Bronchial epithelial cell (primary cell): ENCODE data around the gene CFAP46. TPM values are rescaled to one million over a fixed set of nuclear protein-coding genes. Genes with fewer than 3 reads are reported as not detected.

Source experiments
- DNase-seq: peaks from one replicate; pipeline ENCODE4 v3.0.0-alpha.2; 2010; ENCODE audit warnings: low read depth
- FAIRE-seq: peaks from 2 replicates; lab custom pipeline; 2011; peaks lifted over from hg19 to GRCh38; lab: Jason Lieb, UNC
- H3K27me3 ChIP-seq: 2 replicates; pipeline ENCODE4 v1.5.1; 2011; ENCODE audit warnings: low read length; ENCODE audit not compliant: control insufficient read depth, insufficient read depth
- H3K36me3 ChIP-seq: 2 replicates; pipeline ENCODE4 v1.5.1; 2011; ENCODE audit warnings: low read length; ENCODE audit not compliant: control insufficient read depth, insufficient read depth
- H3K4me3 ChIP-seq: 2 replicates; pipeline ENCODE4 v1.5.1; 2011; ENCODE audit warnings: mild to moderate bottlenecking, low read depth, low read length, control low read depth
- total RNA-seq: library from RNA; depleted of rRNA; stranded (reverse); fragments of >200 nt; gene quantifications from 2 replicates; pipeline ENCODE4 v1.2.1, GENCODE V29; 2014
- TF ChIP-seq, protein P1 (sequence below): IDR thresholded peaks from 2 replicates; pipeline ENCODE4 v1.5.1; 2011; ENCODE audit warnings: mild to moderate bottlenecking, moderate library complexity, low read length, control low read depth, inconsistent platforms; ENCODE audit not compliant: insufficient read depth, severe bottlenecking

CFAP46 gene
- total RNA-seq, 1 donor from 2014 or later: 0.26 TPM

DNA sequence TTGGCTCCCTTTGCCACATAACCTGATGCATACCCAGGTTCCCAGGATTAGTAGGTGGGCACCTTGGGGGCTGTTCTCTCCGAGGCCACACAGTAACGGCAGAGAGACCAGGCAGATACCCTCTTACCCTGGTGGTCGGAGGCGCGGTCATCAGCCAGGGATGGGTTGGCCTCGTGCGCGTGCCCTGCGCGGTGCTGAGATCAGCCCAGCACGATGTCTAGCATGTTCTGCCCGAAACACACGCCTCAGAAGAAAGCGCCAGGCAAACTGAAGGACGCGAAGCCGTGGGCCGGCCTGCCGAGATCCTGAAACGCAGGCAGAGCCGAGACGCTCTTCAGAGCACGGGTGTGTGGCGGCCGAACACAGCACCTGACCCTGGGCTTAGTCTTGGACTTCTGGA, 34.7 kb upstream of the CFAP46 start:
- TF ChIP-seq, protein P1, sequence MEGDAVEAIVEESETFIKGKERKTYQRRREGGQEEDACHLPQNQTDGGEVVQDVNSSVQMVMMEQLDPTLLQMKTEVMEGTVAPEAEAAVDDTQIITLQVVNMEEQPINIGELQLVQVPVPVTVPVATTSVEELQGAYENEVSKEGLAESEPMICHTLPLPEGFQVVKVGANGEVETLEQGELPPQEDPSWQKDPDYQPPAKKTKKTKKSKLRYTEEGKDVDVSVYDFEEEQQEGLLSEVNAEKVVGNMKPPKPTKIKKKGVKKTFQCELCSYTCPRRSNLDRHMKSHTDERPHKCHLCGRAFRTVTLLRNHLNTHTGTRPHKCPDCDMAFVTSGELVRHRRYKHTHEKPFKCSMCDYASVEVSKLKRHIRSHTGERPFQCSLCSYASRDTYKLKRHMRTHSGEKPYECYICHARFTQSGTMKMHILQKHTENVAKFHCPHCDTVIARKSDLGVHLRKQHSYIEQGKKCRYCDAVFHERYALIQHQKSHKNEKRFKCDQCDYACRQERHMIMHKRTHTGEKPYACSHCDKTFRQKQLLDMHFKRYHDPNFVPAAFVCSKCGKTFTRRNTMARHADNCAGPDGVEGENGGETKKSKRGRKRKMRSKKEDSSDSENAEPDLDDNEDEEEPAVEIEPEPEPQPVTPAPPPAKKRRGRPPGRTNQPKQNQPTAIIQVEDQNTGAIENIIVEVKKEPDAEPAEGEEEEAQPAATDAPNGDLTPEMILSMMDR: no peak
- Histone ChIP-seq H3K36me3 (no peaks in the 10 kb centered on the region), H3K4me3 (no peak overlapping the region), H3K27me3 (no peaks in the 10 kb centered on the region)
- DNase-seq (no peak), FAIRE-seq (no peak)

DNA sequence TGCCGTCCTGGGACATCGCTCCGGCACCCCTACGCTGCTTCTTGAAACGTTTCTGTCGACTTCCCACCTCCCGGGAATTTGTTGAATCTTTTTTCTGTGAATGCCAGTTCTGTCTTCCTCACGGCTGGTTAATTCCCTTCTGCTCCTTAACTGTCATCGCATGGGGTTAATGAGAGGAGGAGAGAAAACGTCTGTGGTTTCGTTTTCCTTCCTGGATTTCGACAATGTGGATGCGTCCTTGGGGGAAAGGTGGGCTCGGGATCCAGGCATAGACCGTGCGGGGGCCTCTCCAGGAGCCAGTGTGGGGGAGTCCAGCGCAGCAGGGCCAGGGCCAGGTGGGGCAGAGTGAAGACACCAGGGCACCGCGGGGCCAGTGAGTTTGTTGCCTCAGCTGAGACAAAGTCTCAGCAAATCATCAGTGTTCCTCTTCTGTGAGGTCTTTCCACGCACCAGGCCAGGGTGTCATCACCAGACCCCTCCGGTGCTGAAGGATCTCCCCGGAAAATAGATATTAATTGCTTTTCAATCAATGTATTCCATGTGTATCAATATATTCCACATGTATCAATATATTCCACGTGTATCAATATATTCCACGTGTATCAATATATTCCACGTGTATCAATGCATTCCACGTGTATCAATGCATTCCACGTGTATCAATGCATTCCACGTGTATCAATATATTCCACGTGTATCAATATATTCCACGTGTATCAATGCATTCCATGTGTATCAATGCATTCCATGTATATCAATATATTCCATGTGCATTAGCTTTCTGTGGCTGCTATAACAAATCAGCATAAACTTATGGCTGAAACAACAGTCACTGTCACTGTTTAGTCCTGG, 33.7 kb upstream of the CFAP46 start:
- Histone ChIP-seq H3K4me3 (no peak overlapping the region), H3K27me3 (no peaks in the 10 kb centered on the region), H3K36me3 (no peaks in the 10 kb centered on the region)
- TF ChIP-seq, protein P1: no peak
- DNase-seq (no peak), FAIRE-seq (no peak)

DNA sequence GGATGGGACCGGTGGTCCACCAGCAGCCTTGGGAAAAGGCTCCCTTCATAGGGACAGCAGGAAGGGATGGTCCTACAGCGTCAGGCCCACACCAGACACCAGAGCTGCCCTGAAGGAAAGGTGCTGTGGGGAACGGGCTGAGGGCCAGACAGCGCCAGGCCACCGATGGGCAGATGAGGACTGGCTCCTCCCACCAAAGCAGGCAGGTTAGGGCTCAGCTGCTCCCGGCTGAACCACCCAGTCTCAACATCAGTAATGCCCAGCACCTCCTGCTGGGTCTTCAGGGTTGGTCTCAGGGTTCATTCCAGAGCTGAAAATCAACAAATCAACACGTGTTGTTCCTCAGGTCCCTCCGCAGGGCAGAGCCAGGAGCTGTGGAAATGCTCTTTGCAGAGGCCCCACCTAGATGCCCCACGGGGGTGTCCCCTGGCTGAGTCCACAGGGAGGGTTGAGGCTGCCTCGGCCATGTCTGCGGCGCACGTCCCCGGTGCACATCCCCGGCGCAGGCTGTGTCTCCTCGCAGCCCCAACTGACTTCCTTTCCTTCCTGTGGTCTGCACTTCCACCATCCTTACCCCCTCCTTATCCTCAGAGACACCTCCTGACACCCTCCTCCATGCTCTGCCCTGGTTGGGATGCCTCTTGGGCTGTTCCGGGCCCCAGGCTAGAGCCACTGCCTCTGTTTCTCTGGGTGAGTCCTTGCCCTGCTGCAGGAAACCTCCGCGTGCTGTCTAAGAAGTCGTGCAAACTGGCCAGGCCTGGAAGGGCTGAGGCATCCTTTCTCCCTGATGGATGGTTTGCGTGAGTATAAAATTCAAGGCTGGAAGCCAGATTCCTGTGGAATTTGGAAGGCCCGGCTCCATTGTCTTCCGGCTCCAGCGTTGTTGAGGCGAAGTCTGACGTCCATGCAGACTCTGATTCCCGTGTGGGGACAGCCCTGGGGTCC, 32.8 kb upstream of the CFAP46 start:
- Histone ChIP-seq H3K36me3 (no peaks in the 10 kb centered on the region), H3K4me3 (no peak overlapping the region)
- no peak for FAIRE-seq

DNA sequence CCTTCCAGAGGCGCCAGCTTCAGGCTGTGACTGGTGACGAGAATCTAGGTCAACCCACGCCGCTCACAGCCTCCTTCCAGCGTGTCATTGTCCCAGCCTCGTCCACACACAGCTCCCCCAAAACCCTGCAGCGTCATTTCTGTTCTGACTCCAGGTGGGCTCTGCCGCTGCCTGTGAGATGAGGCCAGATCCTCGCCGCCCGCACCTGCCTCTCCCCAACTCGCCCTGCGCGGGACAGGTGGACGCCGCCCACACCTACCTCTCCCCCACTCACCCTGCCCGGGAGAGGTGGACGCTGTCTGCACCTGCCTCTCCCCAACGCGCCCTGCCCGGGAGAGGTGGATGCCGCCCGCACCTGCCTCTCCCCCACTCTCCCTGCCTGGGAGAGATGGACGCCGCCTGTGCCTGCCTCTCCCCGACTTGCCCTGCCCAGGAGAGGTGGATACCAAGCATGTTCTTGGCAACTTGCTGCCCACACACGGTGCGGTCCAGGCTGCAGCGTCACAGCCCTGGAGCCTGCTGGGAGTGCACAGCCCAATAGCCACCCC, 32.0 kb upstream of the CFAP46 start:
- Histone ChIP-seq H3K4me3 (no peak overlapping the region), H3K27me3 (no peaks in the 10 kb centered on the region), H3K36me3 (no peaks in the 10 kb centered on the region)
- TF ChIP-seq, protein P1: no peak
- no peak for FAIRE-seq
- DNase-seq: no peak

More for the DNA sequence above, 32.8 kb upstream of the CFAP46 start:
- TF ChIP-seq, protein P1: no peak
- no peaks in the 10 kb centered on the region for H3K27me3 ChIP-seq
- no peak for DNase-seq

DNA sequence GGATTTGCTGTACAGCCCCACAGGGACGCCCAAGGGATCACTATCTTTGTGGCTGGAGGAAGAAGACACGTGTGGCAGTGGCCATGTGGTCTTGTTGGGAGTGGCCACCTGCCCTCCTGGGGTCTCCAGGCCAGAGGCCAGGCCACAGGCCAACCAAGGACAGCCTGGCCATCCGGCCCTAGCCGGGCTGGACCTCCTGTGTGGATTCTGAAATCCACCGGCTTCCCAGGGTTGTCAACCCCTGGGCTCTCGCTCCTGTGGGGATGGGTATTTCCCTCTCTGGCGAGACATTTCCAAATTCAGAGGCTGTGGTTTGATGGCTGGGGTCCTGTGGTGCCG, 31.5 kb upstream of the CFAP46 start:
- DNase-seq: no peak
- Histone ChIP-seq H3K4me3 (no peak overlapping the region), H3K36me3 (no peaks in the 10 kb centered on the region), H3K27me3 (no peaks in the 10 kb centered on the region)
- no peak for FAIRE-seq
- TF ChIP-seq, protein P1: no peak
